ENCODE data around the gene MMP24OS. TPM values are rescaled to one million over a fixed set of nuclear protein-coding genes. Genes with fewer than 3 reads are reported as not detected.
A peak's percentile ranks its signal among the peaks of the same experiment; 100 is the strongest.

MMP24OS gene
- total RNA-seq, 4 donors from 2014 or later: 19.6 to 47.2 (median 26.9) TPM

DNA sequence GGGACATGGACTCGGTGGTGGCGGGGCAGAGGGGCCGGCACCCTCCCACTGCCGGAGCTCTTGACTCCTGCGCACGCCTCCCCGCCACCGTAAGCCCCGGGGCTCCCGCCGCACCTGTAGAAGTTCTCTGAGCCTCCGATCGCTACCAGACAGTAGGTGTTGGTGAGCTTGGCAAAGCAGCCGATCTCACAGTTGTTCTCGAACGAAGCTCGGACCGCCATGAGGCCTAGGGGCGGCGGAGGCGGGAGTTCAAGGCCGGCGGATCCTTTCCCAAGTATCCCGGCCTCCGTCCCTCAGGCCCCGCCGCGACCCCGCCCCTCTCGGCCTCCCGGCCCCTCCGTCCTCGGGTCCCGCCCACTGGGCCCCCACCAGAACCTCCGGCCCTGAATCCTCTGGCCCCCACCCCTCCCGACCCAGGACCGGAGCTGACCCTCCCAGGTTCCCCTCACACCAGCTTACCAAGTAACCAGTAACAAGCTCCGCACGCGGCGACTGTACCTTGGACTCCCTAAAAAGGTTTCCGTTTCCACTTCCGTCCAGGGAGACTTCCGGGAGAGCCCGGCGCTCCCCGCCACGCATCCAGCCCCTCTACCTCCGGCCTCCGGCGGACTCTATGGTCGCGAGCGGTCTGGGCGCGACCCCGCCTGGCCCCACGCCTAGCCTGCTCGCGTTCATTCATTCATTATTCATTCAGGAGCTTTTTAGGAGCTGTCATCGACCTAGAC is 6.5 kb upstream of the MMP24OS start, which contains the start of gene EIF6:
TSS of gene EIF6 (minus strand) at position 506 of the 725 bp plus-strand sequence. CDS start at position 221, 285 bp downstream.
- Histone ChIP-seq H3K27ac (peak within 1 kb of the TSS; percentile 17 to 87 (median 84)), H3K4me3 (peak within 1 kb of the TSS; percentile 83 to 90), H3K4me1 (peaks cover 6 to 30% (median 15%) of the 10 kb centered on the region in 3 donors), H3K36me3 (peaks cover 0 to 20% of the 10 kb centered on the region in 2 donors), H3K9me3 (no peaks in the 10 kb centered on the region), H3K27me3 (no peaks in the 10 kb centered on the region)
- TF ChIP-seq EP300 (IDR thresholded peaks at IDR 0.05) (no peak), POLR2A (IDR thresholded peaks at IDR 0.05) (peak; percentile 9 to 25)
- ATAC-seq: peak; percentile 92
- WGBS, 2 donors (ENCODE audit: low coverage in 1 of 2): 0% methylated on average over 3 to 8 of the region's 61 CpGs

DNA sequence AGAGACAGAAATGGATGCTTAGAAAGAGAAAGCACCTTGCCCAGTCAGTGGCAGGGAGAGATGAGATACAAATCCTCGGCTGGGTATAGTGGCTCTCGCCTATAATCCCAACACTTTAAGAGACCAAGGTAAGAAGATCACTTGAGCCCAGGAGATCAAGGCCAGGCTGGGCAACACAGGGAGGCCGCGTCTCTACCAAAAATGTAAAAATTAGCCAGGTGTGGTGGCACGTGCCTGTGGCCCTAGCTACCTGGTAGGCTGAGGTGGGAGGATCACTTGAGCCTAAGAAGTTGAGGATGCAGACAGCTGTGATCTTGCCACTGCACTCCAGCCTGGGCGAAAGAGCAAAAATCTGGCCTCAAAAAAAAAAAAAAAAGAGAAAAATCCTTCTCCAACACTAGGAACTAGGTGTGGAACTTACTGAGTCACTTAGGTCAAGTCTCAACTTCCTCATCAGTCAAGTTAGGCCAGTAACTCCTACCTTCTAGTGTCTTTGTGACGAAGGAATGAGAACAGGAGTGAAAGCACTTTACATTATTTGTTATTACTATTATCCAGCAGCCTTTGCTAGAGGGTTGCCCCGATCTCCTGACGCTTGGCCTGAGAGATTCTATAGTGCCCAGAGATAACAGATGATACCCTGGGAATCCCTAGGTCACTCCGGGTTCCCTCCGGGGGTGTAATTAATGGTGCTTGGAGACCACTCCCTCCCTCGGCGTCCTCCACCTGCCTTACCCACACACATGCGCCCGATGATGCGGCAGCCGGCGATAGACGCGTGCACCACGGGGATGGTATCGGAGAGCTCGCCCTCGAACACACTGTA is 5.7 kb upstream of the MMP24OS start:
- peaks cover 0 to 28% of the 10 kb centered on the region in 2 donors for H3K36me3 ChIP-seq
- TF ChIP-seq, protein P1, sequence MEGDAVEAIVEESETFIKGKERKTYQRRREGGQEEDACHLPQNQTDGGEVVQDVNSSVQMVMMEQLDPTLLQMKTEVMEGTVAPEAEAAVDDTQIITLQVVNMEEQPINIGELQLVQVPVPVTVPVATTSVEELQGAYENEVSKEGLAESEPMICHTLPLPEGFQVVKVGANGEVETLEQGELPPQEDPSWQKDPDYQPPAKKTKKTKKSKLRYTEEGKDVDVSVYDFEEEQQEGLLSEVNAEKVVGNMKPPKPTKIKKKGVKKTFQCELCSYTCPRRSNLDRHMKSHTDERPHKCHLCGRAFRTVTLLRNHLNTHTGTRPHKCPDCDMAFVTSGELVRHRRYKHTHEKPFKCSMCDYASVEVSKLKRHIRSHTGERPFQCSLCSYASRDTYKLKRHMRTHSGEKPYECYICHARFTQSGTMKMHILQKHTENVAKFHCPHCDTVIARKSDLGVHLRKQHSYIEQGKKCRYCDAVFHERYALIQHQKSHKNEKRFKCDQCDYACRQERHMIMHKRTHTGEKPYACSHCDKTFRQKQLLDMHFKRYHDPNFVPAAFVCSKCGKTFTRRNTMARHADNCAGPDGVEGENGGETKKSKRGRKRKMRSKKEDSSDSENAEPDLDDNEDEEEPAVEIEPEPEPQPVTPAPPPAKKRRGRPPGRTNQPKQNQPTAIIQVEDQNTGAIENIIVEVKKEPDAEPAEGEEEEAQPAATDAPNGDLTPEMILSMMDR (IDR thresholded peaks at IDR 0.05): no peak
- TF ChIP-seq POLR2A (IDR thresholded peaks at IDR 0.05) (no peak), POLR2AphosphoS5 (IDR thresholded peaks at IDR 0.05) (no peak), EP300 (IDR thresholded peaks at IDR 0.05) (no peak)
- no peaks in the 10 kb centered on the region for H3K9me3 ChIP-seq
- peaks cover 6 to 35% (median 15%) of the 10 kb centered on the region in 3 donors for H3K4me1 ChIP-seq
- no peak for ATAC-seq
- H3K27ac ChIP-seq: peak overlapping the region; percentile 17 to 87 (median 84)
- no peaks in the 10 kb centered on the region for H3K27me3 ChIP-seq
- H3K4me3 ChIP-seq: peak overlapping the region; percentile 83 to 90
- 11 to 33% methylated on average over 3 to 12 of the region's 24 CpGs for WGBS, 2 donors (ENCODE audit: low coverage in 1 of 2)

DNA sequence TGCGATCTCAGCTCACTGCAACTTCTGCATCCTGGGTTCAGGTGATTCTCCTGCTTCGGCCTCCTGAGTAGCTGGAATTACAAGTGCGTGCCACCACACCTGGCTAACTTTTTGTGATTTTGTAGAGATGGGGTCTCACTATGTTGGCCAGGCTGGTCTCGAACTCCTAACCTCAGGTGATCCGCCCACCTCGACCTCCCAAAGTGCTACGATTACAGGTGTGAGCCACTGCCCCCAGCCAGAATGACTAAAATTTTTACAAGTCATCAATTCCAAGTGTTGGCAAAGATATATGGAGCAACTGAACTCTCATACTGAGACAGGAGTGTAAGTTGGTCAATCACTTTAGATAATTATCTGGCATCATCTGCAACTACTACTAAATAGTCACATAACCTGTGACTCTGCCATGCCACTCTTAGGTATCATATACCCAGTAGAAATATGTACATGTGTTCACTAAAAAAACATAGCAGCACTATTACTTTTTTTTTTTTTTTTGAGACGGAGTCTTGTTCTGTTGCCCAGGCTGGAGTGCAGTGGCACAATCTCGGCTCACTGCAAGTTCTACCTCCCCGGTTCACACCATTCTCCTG is 3.7 kb upstream of the MMP24OS start:
- Histone ChIP-seq H3K4me1 (peaks cover 6 to 47% (median 20%) of the 10 kb centered on the region in 3 donors), H3K36me3 (peaks cover 0 to 30% of the 10 kb centered on the region in 2 donors), H3K27ac (no peak overlapping the region), H3K27me3 (no peaks in the 10 kb centered on the region), H3K4me3 (no peak overlapping the region), H3K9me3 (no peaks in the 10 kb centered on the region)
- WGBS, 2 donors (ENCODE audit: low coverage in 1 of 2): 94 to 96% methylated on average over 9 to 10 of the region's 10 CpGs
- ATAC-seq: no peak
- TF ChIP-seq, protein P1 (IDR thresholded peaks at IDR 0.05): no peak
- TF ChIP-seq POLR2A (IDR thresholded peaks at IDR 0.05) (no peak), POLR2AphosphoS5 (IDR thresholded peaks at IDR 0.05) (no peak), EP300 (IDR thresholded peaks at IDR 0.05) (no peak)

DNA sequence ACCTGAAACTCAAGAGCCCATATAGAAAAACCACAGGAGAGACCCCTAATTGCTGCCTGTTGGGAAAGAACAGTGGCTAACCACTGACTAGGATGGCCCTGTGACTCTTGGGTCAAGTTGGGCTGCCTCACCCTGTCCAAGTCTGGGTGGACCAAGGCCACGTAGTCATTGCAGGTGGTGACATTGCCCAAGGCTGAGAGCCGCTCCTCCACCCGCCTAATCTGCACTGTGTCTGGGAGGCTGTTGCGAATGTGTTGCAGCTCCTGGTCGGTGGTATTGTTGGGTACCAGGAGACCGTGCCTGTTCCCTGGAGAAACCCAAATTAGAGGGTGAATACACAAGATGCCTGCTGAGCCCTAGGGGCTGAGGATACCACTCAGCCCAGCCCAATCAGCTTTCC is 2.6 kb upstream of the MMP24OS start:
- peaks cover 0 to 30% of the 10 kb centered on the region in 2 donors for H3K36me3 ChIP-seq
- no peak for ATAC-seq
- H3K4me1 ChIP-seq: peaks cover 9 to 58% (median 27%) of the 10 kb centered on the region in 3 donors
- TF ChIP-seq POLR2A (IDR thresholded peaks at IDR 0.05): no peak
- TF ChIP-seq EP300 (IDR thresholded peaks at IDR 0.05): no peak
- TF ChIP-seq, protein P1 (IDR thresholded peaks at IDR 0.05): no peak
- no peak for TF ChIP-seq POLR2AphosphoS5 (IDR thresholded peaks at IDR 0.05)
- 90% methylated on average over 2 of the region's 6 CpGs; no CpG with 5 or more reads in 1 of the 2 donors for WGBS, 2 donors (ENCODE audit: low coverage in 1 of 2)
- no peaks in the 10 kb centered on the region for H3K9me3 ChIP-seq
- no peak overlapping the region for H3K4me3 ChIP-seq
- H3K27me3 ChIP-seq: no peaks in the 10 kb centered on the region
- H3K27ac ChIP-seq: no peak overlapping the region

All from gastroesophageal sphincter (tissue), 4 donors.